GM19324 (cell line): Measurements from ENCODE around the gene TDRD7.

Experiments
- ATAC-seq: cut with Tn5 transposase; IDR thresholded peaks from one replicate; pipeline ENCODE4 v1.9.1; 2021; ENCODE audit warnings: mild to moderate bottlenecking, moderate library complexity; ENCODE audit not compliant: unreplicated experiment, low FRiP score

Gene TDRD7

DNA sequence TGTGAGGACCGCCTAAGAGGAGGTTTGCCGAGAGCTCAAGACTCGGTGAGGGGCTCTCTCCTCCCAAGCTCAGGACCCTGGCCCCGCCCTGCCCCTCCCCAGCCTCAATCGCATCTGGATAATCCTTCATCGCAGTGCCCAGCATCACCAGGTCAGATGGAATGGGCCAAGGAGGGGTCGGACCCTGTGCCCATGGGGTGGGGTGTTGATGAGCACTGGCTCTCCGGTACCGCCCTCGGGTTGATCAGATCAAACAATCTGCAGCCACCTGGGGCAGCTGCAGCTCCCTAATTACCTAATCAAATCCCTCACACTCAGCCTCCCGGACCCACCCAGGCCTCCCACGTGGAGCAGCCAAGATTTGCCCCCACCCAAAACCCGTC lies 24.4 kb upstream of the TDRD7 start:
- no peak for ATAC-seq

DNA sequence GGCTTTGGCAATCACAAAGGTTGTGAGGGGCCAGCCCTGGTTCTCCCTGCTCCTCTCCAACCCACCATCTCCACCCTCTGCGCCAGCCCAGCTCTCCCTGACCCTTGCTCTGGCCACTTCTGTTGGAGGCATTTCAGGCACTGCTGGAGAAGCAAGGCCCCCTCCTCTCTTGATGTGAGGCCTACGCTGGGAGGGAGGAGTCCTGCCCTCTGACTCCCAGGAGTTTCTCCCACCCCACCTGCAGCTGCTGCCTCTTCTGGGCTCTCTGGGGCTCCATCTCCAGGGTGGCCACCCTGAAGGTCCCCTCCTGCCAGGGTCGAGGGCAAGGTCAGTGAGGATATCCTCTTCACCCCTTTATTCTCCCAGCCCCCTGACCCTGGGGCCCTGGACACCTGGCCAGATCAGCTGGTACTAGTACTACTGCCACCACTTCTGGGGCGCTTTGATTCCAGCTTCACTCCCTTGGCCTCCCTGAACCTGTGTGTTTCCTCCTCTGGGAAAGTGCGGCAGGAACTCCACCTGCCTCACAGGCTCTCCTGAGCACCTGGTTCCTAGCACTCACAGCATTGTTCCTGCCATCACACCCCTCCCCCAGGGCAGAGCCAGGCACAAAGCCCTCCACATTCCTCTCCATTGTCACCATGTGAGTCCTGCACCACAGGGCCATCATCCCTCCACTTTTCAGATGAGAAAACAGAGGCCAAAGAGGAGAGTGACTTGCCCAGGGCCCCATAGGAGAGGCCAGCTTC lies 23.8 kb upstream of the TDRD7 start:
- ATAC-seq = no peak

DNA sequence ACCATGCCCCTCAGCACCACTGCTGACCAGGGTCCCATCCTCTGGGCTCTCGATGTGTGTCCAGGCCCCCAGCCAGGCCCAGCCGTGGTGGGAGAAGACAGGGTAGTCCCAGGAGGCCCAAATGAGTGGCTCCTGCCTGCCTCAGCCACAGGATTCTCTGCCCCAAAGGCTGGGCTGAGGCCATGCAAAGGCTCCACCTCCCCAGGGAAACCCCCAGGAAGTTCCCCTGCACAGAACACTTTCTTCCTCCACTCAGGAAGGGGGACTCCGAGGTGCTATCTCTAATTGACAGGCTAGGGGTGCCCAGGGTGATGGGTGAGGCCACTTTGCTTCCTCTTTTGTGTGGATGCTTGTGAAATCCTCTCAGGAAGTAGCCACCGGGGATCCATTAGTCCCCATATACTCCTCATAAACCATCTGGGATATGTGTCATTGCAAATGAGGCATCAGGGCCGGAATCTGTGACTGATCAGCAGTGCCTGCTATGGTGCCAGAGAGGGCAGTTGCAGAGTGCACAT lies 23.1 kb upstream of the TDRD7 start:
- peak; percentile 54 for ATAC-seq

DNA sequence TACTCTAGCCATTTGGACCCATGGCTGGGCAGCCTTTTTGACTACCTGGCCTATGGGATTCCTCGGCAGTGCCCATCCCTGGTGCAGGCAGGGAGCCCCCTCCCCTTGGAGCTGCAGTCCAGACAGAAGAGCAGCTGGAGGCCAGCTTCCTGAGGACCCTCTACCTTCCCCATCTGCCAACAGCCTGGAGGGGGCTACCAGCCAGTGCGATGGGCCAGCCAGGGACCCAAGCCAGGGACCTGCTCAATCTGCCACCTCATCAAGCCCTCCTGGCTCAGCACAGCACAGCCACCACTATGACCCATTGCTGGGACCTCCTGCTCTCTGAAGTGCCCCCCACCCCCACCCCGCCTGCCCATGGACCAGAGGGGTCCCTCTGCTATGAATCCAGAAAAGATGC lies 22.6 kb upstream of the TDRD7 start:
- ATAC-seq = no peak

DNA sequence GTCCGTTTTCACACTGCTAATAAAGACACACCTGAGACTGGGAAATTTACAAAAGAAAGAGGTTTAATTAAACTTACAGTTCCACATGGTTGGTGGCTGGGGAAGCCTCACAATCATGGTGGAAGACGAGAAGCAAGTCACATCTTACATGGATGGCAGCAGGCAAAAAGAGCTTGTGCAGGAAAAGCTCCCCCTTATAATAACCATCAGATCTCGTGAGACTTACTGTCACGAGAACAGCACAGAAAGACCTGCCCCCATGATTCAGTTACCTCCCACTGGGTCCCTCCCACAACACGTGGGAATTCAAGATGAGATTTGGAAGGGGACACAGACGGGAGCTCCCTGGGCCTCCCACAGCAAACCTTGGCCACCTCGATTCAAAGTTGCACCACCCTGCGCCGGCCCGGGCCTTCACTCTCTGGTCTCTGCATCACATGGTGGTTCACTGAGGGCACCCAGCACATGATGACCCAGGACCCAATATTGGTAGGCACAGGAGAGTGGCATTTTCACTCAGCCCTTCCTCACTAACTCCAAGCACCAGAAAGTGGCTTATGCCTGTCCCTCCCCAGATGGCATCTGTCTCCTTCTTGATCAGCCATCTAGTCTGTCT lies 21.0 kb upstream of the TDRD7 start:
- no peak for ATAC-seq

DNA sequence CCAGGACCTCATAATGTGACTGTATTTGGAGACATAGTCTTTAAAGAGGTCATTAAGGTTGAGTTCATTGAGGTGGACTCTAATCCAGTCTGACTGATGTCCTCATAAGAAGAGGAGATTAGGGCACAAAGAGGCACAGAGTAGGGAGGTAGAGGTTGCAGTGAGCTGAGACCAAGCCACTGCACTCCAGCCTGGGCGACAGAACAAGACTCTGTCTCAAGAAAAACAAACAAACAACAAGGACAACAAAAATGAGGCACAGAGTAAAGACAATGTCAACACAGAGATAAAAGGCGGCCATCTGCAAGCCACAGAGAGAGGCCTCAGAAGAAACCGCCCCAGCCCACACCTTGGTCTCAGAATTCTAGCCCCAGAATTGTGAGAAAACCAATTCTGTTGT lies 17.0 kb upstream of the TDRD7 start:
- no peak for ATAC-seq

DNA sequence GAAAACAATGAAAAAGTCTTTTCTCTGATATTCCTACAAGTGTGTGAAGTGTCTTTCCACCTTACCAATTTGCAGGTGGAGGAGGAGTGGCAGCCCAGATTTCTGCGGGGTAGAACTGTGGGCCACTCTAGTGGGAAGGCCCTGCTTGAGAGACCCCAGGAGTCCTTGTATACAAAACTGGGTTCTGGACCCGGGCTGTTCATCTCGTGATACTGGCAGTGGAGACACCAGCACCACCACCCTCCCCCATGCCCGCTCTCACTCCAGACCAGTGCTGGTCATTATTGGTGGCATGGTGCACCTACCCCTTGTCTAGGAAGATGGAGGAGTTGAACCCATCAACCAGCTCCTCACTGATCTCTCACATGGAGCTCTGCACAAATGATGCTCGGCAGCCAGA lies 16.2 kb upstream of the TDRD7 start:
- no peak for ATAC-seq

DNA sequence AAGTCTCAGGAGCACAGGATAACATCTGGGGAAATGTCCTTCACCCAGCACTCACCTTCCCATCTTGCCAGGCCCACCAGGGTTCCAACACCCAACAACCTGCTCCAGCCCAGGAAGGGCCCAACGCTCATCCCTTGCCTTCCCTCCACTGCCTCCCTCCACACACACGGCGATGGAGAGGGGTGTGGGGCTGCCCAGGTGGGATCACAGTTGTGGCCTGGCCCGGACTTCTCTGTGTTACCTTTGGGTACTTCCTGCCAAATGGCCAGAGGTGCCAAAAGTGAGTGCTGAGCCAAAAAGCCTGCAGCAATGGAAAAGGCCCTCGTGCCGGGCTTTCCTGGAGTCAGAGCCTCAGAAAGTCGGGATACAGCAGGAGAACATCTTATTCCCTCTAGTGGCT lies 15.6 kb upstream of the TDRD7 start:
- ATAC-seq = no peak

DNA sequence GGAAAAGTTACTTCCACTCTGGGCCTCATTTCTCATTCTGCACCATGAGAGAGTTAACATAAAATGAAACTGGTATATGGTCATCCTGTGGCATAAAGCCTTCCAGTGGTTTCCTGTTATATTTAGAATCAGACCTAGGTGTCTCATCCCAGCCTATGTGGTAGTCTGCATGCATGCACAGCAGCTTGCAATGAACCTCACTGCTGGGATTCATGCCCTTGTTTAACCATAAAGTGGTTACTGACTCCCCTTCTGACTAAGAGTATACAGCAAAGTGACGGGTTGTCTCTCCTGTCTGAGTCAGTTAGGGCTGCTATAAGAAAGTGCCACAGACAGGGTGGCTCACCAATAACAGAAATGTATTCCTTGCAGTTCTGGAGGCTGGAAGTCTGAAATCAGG lies 14.7 kb upstream of the TDRD7 start:
- no peak for ATAC-seq

DNA sequence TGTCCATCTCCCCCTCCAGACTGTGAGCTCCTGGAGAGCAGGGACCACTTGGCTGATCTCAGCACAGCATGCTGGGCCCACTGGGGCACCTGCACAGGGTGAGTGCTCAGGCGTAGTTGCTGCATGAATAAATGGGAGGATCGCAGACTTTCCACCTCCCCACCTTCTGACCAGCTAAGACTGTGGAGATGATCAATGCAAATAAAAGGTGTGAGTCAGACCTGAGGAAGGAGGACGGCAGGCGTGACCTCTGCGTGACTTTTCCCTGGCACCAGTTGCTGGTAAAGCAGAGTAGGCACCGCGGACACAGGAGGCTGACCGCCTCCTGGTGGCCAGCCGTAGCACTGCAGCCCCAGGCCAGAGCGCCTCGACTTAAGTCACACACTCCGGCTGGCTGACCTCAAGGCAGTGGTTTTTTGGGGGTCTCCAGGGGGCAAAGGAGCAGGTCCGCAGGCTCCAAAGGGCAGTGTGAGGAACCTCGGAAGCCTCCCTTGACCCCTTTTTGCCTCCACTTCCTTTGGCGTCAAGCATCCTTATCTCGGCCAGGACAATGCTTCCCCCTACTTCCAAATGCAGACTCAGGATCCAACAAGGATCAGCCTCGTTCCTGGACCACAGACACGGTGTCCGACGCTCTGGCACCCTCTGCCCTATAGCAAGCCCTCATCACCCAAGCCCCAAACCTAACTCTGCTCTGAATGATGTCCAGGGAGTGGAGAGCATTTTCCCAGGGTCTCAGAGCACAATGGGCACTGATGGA lies 12.7 kb upstream of the TDRD7 start:
- ATAC-seq = peak; percentile 60

DNA sequence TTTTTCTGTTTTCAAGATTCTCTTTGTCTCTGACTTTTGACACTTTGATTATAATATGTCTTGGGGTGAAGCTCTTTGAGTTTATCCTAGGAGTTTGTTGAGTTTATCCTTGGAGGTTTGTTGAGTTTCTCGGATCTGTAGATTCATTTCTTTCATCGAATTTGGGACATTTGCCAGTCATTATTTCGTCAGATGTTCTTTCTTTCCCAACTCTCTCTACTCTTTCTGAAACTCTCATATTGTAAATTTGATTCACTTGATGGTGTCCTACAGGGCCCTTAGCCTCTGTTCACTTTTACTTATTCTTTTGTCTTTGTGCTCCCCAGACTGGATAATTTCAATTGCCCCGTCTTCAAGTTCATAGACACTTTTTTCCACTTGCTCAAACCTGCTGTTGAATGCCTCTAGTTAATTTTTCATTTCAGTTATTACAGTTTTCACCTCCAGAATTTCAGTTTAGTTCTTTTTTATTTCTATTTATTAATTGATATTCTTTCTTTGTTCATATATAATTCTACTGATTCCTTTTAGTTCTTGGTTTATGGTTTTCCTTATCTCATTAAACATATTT lies 8.1 kb upstream of the TDRD7 start:
- no peak for ATAC-seq

DNA sequence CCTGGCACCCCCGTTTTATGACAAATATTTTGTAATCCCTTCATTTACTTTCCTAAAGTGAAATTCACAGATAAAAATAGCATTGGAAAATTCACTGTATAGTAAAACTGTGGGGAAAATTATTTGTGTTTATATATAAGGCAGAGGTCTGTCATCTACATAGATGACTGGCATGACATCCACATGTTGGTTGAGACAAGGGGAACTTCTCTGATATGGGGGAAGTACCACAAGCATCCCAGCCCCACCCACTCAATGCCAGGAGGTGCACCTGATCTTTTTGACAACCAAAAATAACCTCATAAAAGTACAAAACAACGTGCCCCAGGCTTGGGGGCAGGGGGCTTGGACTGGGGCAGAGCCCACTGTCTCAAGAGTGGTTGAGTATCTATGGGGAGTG lies 6.3 kb upstream of the TDRD7 start:
- ATAC-seq = no peak

DNA sequence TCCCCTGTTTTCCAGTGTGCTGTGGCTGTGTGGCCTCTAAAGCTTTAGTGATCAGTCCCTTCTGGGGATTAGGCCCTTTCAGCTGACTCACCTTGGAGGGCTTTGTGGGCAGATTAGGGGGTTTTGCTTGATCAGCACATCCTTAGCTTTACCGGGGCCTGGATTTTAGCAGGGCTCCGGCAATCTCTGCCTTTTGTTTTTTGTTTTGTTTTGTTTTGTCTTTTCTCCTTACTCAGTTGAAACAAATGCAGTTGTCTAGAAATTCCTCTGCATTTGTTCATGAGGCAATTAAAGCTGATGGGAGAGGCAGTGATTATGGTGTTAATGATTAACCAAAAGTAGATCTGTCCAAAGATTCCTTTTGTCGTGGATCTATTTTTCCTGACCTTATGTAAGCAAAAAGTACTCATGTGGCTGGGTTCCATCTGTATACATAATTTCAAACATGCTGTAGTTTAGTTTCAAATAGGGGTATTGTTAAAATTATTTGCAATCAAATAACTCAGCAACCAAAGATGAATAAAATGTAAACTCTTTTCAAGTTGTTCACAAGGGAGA lies 5.2 kb upstream of the TDRD7 start:
- ATAC-seq = no peak

DNA sequence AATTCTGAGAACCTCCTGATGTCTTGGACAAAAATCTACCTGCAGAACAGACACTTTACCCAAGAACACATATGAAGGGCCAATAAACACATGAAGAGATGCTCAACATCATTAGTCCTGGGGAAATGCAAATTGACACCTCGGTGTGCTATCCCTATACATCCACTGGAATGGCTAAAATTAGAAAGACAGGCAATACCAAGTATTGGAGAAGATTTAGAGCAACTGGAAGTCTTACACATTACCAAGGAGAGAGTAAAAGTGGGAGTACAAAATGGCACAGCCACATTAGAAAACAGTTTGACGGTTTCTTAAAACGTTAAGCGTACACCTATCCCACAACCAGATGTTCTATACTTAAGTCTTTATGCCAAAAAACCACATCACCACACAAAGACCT lies 3.3 kb upstream of the TDRD7 start:
- no peak for ATAC-seq

DNA sequence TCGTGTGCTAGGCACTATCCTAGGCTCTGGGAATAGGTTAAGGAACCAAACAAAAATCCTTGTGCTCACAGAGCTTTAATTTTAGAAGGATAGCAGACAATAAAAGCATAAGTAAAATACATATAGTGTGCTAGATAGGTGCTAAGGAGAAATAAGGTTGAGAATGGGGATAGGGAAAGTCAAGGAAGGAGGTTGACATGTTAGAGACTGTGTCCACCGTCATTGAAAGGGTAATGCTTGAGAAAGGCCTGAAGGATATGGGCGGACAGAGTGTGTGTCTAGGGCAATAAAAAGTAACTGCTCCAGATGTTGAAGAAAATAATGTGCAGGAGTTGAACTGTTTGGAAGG lies 482 bp upstream of the TDRD7 start:
- no peak for ATAC-seq

DNA sequence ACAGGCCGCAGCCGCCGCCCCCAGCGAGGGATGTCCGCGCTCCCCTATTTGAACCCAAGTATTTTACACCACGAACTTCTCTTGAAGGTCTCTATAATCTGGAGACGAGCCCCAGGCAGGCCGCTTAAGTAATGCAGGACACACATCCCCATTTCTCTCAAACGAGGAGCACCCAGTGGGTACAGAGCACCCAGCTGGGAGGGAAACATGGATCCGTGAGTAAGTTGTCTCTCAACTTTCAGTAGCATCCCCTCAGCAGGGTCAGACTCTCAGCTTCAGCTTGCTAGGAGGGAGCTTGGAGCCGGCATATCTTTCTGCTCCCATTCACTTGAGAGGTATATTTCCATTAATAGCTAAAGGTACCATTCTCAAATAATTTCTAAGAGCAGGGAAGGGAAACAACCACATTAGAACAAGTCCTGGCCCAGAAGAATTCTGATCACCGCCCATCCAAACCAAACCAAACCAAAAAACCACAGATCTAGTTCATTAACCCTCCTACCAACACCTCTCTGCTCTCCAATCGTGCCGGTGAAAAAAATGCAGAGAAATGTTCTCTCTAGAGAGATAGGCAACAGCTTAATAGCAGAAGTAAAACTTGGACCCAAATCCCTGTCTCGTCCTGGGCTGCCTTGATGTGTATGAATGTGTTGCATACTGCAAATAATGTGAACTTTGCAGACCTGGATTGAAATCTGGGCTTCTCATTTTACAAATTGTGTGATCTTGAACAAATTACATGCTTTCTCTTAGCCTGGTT lies 910 bp downstream of the TDRD7 start:
- peak; percentile 5 for ATAC-seq

DNA sequence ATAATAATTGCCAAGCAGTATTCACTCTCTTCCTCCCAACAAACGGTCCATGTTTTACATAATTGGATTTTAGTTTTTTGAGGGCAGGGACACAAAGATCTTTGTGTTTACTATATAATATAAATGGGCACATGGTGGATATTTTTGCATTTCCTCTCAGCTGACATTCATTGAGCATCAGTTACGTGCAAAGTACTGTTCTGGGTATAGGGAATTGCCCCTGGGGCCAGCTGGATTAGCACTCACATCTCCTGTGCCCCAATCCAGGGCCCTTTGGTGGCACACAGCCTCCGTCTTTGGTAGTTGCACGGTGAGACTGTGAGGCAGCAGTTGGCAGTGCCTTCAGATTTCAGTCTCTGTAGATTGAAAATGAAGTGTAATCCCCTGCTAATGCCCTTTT lies 1.6 kb downstream of the TDRD7 start:
- ATAC-seq = no peak

DNA sequence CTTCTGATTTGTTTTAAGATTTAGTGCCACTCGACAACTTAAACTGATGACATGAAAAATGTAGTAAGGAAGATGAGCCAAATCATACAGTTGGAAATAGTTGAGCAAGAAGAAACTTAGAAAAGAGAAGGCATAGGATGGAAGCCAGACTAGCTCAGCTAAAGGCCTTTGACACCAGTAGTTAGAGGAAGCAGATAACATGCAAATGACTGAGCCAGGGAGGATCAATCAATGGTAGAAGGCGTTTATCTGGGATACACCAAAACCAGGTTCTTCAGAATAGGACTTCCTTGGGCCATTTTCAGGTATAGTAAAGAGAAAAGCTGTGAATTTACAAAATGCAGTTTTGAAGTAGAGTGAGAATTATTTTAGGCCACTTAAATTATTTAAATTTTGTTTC lies 3.2 kb downstream of the TDRD7 start:
- no peak for ATAC-seq

DNA sequence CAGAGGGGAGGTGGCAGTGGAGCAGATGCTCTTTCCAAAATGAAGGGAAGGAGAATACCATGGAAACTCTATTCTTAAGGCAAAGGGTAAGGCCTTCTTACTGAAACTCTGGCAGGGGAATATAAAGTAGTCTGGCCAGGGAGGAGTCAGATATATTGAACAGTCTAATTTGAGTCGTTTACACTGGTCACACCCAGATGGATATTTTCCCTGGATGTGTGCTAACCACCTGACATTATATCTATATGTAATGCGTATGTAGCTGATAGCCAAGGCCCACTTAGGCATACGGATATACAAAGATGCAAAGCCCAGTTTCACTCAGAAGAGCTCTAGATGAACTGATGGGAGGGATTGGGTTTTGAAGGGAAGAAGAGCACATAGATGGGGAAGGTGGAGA lies 7.0 kb downstream of the TDRD7 start:
- no peak for ATAC-seq

DNA sequence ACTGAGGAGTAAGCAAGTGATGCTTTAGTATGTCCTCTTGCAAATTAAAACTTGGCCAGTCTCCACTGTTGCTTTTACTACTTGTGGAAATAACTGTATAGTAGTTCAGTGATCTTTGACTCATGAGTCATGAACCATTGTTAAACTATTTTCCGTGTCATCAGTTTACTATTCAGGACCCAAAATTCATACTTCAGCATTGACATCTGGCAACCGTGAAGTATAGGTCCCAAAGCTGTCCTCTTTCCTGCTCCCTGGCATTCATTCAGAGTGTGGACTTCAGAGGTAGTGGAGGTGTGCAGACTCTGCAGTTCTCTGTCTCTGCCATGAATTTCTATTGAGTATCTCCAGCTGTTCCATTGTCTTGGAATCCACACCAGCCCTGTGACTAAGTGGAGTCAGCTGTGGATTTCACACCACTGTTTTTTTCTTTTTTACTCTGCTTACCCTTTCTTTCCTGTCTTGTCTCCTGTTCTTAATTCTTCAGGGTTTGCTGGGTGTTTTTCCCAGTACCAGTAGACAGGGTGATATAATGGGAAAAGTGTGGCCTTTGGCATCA lies 7.5 kb downstream of the TDRD7 start:
- no peak for ATAC-seq
